ENCODE measurements around the gene MAN1C1. TPM values are rescaled to one million over a fixed set of nuclear protein-coding genes. Genes with fewer than 3 reads are reported as not detected.

Gene MAN1C1
- total RNA-seq, 4 donors from 2014 or later, result 28.1 to 60.4 (median 32.7) TPM

DNA sequence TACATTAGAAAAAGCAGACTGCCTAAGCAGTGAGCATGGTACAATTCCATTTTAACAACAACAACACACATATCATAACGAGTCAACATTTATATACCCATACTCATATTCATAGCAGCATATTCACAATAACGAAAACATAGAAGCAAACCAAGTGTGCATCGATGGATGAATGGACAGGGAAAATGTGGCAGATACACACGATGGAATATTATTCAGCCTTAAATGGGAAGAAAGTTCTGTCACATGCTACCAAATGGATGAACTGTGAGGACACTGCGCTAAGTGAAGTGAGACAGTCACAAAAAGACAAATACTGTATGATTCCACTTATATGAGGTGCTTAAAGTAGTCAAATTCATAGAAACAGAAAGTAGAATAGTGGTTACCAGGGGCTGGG is 9.5 kb upstream of the MAN1C1 start:
- no peak for DNase-seq
- H3K27ac ChIP-seq, result no peak overlapping the region
- H3K4me3 ChIP-seq (replicated peaks in 1 of 3), result no peak overlapping the region
- no peaks in the 10 kb centered on the region for H3K27me3 ChIP-seq
- 95 to 98% methylated on average over 5 of the region's 5 CpGs for WGBS, 2 donors
- no peaks in the 10 kb centered on the region for H3K9me3 ChIP-seq
- no peaks in the 10 kb centered on the region for H3K4me1 ChIP-seq
- TF ChIP-seq POLR2A (IDR thresholded peaks at IDR 0.05), result no peak
- no peak for TF ChIP-seq CTCF (IDR thresholded peaks at IDR 0.05)
- no peaks in the 10 kb centered on the region for H3K36me3 ChIP-seq
- intact Hi-C loops (cut with DNase I), result loop anchor here (5.0 kb wide), 1 partner anchor 190 kb away; no protein-coding TSS in a partner anchor

- H3K36me3 ChIP-seq, result no peaks in the 10 kb centered on the region
- H3K9me3 ChIP-seq, result no peaks in the 10 kb centered on the region
- intact Hi-C loops (cut with DNase I), result loop anchor here (5.0 kb wide), 1 partner anchor 189 kb away; no protein-coding TSS in a partner anchor
- peak in 5 of 6 experiments; percentile 25 to 54 (median 49) for TF ChIP-seq CTCF (IDR thresholded peaks at IDR 0.05)
- no peak for TF ChIP-seq POLR2A (IDR thresholded peaks at IDR 0.05)
- 32 to 35% methylated on average over 15 of the region's 15 CpGs for WGBS, 2 donors
- H3K27me3 ChIP-seq, result no peaks in the 10 kb centered on the region
- no peak overlapping the region for H3K4me3 ChIP-seq (replicated peaks in 1 of 3)
- peak; percentile 87 to 92 for DNase-seq
- no peak overlapping the region for H3K27ac ChIP-seq
- no peaks in the 10 kb centered on the region for H3K4me1 ChIP-seq
These were observed 8.0 kb upstream of the MAN1C1 start for GRCh38 chr1:25608488-25609178.

DNA sequence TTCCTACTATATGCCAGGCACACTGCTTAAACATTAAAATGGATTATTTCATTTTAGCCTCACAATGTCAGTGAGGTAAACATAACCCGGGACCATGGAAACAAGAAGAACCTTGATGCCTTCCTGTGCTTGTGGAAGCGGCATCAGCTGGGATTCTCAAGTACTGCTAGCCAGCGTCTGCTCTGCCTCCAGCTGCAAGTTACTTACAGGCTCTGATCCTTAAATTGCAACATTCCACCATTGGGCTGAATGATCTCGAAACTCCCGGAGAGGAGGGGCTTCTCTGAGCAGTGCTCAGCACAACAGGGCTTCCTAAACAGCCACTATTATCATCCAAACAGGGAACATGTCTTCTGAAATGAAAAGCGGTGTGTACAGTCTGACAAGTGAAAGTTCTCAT is 6.7 kb upstream of the MAN1C1 start:
- H3K9me3 ChIP-seq, result no peaks in the 10 kb centered on the region
- H3K36me3 ChIP-seq, result no peaks in the 10 kb centered on the region
- intact Hi-C loops (cut with DNase I), result loop anchor here (5.0 to 10.0 kb wide), 3 partner anchors 68 to 187 kb away; partner anchors contain the start of gene LDLRAP1
- H3K4me3 ChIP-seq (replicated peaks in 1 of 3), result no peak overlapping the region
- no peak overlapping the region for H3K27ac ChIP-seq
- DNase-seq, result no peak
- TF ChIP-seq CTCF (IDR thresholded peaks at IDR 0.05) (no peak), POLR2A (IDR thresholded peaks at IDR 0.05) (no peak)
- 56 to 61% methylated on average over 6 of the region's 6 CpGs for WGBS, 2 donors
- no peaks in the 10 kb centered on the region for H3K27me3 ChIP-seq
- no peaks in the 10 kb centered on the region for H3K4me1 ChIP-seq

DNA sequence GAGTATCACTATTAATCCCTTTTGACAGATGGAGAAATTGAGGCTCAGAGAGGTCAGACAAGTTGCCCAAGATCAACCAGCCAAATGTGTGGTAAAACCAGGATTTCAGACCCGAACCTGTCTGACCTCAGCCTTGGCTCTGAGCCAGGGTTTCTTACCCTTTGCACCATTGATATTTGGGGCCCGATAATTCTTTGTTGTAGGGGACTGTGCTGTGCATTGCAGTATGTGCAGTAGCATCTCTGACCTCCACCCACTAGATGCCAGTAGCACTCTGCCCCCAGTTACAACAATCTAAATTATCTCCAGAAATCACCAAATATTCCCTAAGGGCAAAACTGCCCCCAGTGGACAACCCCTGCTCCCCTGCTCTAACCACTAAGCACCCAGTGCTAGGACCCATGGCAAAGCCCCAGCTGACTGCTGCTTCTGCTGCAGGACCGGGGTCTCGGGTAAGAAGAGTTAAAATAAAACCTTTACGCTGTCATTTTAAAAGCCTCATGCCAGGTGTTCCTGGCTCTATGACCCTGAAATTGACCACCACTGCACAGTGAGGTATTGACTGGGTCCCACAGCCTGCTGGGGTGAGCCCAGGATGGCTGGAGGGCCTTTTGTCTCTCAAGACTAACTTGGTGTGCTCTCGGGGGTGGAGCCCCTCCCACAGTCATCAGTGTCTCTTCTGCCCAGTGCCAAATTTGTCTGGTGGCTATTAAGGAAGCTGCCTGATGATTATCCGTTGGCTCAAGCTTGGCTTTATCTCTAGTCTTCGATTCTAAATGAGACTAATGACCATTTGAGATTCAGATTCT is 5.6 kb upstream of the MAN1C1 start:
- no peaks in the 10 kb centered on the region for H3K27me3 ChIP-seq
- H3K4me1 ChIP-seq, result peaks cover 3 to 6% of the 10 kb centered on the region in 2 donors
- WGBS, 2 donors, result 70 to 73% methylated on average over 7 to 8 of the region's 8 CpGs
- TF ChIP-seq POLR2A (IDR thresholded peaks at IDR 0.05) (no peak), CTCF (IDR thresholded peaks at IDR 0.05) (peak in 3 of 6 experiments; percentile 8 to 16 (median 16))
- H3K36me3 ChIP-seq, result no peaks in the 10 kb centered on the region
- intact Hi-C loops (cut with DNase I), result loop anchor here (5.0 to 10.0 kb wide), 2 partner anchors 69 to 84 kb away; partner anchors contain the start of gene LDLRAP1
- no peak for DNase-seq
- no peak overlapping the region for H3K4me3 ChIP-seq (replicated peaks in 1 of 3)
- no peaks in the 10 kb centered on the region for H3K9me3 ChIP-seq
- no peak overlapping the region for H3K27ac ChIP-seq
